GM21717 (cell line): ENCODE measurements around the gene RHBDL3.
"Not testable (repeated sequence)": the region's sequence is repeated elsewhere in the genome, so short reads cannot be mapped to it uniquely, and the experiment has no call there.

ENCODE experiments used
- ATAC-seq: cut with Tn5 transposase; IDR thresholded peaks from one replicate; pipeline ENCODE4 v1.9.1; 2021; ENCODE audit warnings: mild to moderate bottlenecking, moderate library complexity; ENCODE audit not compliant: unreplicated experiment

RHBDL3 gene

DNA sequence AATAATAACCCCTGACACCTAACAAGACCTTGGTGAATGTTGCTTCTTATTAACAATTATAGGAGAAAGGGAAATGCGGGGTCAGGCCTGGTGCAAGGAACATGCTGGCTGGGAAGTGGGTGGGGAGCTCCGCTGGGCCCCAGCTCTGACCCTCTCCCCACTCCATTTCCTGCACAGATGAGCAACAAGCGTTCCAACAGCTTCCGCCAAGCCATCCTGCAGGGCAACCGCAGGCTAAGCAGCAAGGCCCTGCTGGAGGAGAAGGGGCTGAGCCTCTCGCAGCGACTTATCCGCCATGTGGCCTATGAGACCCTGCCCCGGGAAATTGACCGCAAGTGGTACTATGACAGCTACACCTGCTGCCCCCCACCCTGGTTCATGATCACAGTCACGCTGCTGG, 23.0 kb downstream of the RHBDL3 start:
- no peak for ATAC-seq

DNA sequence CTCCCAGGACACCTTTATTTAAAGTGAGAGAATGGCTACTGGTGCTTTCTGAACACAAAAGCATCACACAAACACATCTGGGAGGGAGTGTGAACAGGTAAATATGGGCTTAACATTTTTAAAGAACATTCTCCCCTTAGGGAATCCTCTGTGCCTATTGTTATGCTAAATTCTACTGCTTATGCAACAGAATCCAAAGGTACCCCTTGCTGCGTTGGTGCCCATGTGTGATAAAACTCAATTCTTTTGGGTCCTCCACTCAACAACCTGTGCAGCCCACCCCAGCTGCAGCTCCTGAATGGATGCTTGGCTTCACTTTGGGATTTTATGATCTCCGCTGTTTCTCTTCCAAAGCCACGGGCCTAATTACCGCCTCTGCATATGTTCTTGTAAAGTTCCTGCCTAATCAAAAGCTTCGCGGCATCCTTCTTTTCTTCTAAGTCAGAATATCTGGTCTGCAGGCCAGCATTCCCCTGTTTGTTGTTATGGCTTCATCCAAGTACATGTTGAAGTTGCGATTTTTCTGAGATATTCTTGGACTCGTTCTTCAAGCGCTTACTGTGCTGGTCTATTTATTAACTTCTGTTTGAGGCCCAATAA, 23.9 kb downstream of the RHBDL3 start:
- no peak for ATAC-seq

DNA sequence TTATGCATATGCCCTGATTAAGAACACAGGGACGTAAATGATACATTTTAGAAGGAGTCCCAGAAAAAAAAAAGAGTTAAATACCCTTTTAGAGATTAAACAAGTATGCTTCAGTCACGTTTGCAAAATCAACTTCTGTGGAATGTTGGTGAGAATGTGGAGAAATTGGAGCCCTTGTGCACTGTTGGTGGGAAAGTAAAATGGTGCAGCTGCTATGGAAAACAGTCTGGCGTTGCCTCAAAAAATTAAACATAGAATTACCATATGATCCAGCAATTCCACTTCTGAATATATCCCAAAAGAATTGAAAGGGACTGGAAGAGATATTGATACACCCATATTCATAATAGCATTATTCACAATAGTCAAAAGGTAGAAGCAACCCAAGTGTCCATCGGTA, 26.5 kb downstream of the RHBDL3 start:
- ATAC-seq = no peak

DNA sequence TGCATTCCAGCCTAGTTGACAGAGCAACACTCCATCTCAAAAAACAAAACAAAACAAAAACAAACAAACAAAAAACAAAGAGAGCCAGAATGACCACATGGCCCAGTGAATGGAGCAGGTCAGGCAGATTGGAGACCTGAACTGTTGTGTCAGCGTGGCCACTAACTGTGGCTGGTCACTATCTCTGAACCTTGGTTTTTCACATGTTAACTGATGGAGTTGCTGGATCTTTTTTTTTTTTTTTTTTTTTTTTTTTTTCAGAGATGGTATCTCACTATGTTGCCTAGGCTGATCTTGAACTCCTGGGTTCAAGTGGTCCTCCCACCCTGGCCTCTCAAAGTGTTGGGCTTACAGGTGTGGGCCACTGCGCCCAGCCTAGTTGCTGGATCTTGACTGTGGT, 31.8 kb downstream of the RHBDL3 start:
- no peak for ATAC-seq

DNA sequence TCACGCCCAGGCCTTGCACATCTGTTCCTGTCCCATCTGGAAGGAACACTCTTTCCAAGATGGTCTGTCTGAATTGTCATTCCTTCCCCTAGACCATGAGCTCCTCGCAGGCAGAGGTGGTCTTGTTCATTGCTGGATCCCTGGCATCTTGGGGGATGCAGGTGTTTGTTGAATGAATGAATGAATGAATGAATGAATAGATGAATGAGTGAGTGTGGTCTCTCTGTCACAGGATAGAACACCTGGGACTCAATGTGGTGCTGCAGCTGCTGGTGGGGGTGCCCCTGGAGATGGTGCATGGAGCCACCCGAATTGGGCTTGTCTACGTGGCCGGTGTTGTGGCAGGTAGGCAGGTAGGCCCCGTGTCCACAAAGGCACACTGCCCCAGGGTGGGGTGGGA, 32.2 kb downstream of the RHBDL3 start:
- no peak for ATAC-seq

DNA sequence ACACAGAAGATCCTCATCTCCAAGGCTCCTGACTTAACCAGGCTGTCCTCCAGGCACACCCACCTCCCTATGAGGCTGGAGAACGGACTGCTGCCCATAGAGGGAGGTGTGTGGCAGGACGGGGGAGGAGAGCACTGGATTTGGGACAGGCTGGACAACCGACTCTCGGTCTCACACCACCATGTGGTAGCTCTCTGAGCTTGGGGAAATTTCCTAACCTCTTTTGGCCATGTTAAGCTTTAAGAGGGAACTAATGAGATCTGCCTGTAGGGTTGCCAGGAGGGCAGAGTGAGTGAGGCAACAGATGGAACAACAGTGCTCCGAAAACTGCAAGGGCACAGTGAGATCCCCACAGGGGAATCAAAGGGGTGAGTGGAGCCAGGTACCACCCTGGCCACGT, 32.7 kb downstream of the RHBDL3 start:
- ATAC-seq = no peak

DNA sequence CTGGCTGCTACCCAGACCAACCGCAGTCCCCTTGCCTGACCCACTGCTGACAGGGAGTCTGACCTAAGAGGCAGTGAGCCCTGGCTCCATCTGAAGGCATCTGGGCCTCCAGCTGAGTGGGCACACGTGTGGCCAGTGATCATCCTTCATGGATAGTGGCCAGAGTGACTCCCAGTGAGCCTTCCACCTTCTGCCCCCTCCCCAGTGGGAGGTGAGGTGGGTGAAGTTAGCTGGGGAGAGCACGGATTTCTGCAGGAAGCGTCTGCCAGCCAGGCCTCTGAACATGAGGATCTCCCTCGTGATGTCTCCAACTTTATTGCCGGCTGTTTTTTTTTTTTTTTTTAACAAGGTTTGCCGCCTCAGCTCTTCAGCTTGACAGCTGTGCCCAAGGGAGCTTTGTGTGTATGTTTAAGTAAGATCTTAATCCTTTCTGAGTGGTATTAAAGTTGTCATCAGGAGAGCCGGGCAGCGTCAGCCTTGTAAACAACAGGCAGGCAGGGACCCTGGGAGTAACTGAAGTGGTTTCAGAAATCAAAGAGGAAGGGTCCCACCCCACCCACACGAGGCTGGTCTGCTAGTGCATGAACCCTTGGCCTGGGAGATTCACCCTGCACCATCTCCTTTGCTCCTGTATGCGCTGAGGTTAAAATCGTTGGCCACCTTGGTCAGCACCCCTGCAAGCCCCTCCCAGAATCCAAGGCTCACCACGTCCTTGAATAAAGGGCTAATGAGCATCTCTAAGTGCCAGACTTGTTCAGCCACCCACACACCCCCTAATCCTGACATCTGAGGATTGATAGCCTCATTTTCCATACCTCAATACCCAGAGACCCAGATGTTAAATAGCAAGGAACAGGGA, 33.3 kb downstream of the RHBDL3 start:
- no peak for ATAC-seq

DNA sequence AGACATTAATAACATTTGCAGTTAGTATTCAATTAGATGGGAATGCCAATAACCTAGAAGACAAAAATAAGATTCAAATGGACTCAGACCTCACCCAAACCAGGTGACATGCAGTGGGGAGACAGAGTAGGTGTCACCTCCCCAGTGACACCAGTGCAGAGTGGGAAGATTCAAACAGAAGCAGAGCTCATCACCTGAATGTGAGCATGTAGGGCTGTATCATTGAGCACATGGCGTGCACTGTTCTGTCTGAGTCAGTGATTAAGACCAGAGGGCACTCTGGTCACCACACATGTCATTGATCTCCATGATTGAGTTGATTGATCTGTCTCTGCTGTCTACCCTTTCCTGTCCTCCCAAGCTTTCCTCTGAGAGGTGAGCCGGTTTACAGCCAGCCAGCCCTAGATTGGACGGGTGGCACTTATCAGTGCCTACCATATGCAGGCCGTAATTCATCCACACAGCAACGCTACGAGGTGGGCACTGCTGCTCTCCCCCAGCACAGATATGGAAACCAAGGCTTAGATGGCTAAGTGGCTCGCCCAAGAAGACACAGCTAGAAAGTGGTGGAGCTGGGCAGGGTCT, 34.0 kb downstream of the RHBDL3 start:
- no peak for ATAC-seq

DNA sequence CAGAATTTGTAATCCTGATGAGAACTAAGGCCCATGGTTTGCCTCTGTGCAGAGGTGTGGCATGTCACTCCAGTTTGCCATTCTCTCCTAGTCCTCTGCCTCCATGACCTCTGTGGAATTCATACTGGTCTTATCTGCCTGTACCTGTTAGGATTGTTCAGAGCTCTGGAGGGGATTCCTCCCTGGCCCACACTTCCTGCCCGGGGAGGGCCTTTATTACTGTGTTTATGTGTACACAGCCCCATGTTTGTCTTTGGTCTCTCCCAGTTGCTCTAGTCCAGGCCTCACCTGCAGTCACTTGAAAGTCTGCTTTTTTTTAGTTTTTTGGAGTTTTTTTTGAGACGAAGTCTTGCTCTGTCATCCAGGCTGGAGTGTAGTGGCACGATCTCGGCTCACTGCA, 36.4 kb downstream of the RHBDL3 start:
- ATAC-seq = no peak

DNA sequence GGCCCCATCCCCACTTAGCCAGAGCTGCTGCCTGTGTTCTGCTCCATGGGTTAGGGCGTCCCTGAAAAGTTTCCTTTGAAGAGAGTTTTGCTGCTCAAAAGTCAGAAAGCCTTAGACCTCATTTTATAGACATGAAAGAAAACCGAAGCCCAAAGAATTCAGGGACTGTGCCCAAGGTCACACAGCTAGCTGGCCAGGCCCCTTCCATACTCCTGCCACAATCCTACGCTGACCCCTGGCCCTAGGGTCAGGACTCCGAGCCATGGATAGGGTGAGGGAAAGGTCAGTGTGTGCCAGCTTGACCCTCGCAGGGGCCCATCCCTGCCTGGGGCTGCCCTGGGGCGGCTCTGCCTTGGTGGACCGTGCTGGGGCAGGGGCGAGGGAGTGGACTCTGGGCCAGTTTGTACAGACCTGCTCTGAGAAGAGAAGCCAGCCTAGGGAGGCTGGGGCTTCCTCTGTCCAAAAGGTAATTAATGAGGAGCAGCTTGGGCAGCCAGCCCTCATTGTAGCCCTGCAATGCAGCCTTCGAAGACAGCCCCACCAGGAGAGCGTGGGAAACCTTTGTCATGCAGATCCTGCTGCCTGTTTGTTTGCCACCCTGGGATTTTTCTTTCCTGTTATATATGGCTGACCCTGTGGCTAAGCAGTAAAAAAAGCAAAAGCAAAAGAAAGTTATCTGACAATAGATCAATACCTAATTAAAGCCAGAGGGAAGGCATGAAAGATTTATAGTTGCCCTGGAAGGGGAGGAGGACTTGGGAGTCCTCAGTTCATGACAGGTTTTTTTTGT, 37.4 kb downstream of the RHBDL3 start:
- ATAC-seq = no peak

DNA sequence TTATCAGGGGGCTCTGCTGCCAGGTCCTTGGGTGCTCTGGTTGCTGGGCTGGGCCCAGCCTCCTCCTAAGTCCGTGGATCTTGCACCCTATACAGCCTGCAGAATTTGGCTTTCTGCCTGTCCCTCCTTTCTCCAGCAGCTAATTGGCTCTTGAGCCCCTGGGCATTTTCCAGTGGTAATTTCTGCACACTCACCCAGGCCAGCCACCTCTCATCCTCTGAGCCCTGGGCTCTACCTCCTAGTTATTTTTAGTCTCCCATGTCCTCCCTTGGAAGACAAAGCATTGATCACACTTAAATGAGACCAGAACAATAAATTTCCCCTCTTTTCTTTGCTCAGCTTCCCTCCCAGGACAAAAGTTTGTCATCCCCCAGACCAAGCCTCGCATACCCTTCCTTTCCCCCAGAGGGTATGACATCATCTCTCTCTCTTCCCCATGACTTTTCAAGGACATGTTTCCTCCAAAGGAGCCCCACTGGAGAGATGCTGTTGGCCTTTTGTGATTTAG, 38.2 kb downstream of the RHBDL3 start:
- no peak for ATAC-seq

DNA sequence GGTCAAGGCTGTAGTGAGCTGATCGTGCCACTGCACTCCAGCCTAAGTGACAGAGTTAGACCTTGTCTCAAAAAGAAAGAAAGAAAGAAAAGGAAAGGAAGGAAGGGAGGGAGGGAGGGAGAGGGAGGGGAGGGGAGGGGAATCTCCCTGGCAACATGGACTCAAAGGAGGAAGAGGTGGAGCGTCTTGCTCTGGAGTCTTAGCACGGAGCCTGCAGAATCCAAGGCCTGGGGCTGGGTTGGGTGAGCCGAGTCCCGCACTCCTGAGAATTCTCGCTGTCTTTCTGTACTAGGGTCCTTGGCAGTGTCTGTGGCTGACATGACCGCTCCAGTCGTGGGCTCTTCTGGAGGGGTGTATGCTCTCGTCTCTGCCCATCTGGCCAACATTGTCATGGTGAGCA, 39.4 kb downstream of the RHBDL3 start:
- ATAC-seq = no peak

DNA sequence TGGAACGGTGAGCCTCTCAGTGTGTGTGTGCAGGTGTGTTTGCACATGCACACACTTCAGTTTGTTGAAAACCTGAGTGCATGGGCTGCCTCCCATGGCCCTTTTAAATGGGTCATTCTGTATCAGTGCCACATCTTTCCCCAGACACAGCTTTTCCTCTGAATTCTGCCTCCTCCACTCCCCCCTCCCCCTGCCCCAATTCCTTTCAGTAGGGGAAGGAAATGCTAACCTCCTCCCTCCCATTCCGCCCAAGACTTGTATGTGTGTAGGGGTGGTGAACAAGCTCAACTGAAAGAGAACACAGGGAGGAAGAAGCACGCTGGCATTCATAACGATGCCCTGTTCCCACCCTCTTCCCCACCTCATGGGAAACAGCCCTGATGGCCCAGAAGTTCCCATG, 42.0 kb downstream of the RHBDL3 start:
- no peak for ATAC-seq

DNA sequence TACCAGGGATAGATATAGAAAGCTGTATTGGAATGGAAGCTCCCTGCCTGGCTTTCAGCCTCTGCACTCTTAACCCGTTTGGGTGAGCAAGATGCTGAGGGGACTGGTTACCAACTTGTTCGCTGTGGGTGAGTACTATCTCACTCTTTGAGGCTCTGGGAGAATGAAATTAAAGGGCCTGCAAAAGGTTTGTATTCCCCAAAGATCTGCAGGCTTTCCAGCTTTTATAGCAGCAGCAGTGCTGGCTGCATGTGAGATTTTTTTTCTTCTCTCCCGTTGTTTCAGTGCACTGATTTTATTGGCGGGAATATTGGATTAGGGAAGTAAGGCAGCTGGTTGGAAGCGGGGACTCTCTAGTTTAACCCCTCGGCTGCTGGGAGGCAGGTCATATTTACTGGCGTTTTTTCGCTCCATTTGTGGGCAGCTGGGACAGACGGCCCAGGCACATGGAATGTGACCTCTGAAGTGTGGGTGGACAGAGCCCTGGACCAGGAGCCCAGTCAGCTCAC, 45.5 kb downstream of the RHBDL3 start:
- ATAC-seq = no peak

DNA sequence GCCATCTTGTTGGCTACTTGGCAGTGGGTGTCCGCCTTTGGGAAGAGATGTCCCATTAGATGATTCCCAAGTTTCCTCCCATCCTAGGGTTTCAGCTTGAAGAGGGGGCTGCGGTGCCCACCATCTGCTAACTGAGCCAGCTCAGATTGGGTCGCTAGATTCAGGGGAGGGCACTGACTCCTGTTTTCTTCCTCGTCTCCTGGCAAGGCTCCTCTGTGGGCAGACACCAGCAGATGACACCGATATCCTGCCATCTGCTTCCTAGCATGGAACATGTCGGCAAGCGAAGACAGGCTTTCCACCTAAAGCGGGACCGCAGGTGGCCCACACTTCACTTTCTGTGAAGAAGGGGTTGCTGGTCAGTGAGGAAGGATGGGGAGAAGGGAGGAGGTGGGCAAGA, 49.0 kb downstream of the RHBDL3 start:
- no peak for ATAC-seq

DNA sequence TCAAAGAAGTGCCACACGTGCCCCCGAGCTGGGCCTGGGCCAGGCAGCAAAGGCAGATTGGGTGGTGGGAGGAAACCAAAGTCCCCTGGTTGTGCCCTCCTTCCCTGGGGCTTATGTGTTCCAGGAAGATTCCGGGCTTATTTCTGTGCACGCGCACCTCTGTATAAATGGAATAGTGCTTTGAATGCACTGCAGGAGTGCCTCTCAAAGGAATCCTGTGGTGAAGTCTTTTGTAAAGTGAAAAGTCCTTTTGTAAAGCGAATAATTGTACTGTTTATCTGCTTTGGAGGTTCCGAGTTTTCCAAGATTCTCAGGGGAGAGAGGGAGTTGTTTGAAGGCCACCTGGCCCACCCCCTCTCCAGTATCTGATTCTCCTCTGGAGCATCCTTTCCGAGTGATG, 49.5 kb downstream of the RHBDL3 start:
- no peak for ATAC-seq

DNA sequence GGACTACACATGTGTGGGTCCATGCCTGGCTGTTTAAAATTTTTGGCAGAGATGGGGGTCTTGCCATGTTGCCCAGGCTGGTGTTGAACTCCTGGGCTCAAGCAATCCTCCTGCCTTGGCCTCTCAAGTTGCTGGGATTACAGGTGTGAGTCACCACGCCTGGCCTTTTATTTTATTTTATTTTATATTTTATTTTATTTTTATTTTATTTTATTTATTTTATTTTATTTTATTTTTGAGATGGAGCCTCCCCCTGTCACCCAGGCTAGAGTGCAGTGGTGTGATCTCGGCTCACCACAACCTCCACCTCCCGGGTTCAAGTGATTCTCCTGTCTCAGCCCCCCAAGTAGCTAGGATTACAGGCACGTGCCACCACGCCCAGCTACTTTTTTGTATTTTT, 51.0 kb downstream of the RHBDL3 start:
- ATAC-seq = not testable (repeated sequence)

DNA sequence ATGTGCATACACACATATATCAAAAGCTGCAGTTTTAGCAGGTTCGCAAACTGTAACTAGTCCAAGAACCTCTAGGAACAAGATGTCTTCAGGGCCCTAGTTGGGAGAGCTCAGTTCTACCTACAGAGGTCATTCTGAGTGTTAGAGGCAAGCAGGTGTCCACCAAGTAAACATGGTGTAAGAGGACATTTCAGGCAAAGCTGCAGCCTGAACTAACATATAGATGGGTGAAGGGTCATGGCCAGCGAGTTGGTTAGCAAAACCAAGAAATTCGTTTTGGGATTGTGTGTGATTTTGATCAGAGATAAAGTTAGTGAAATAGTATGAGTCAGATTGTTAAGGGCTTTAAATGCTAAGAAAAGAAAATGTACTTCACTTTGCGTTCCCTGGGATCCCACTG, 51.7 kb downstream of the RHBDL3 start:
- ATAC-seq = no peak

DNA sequence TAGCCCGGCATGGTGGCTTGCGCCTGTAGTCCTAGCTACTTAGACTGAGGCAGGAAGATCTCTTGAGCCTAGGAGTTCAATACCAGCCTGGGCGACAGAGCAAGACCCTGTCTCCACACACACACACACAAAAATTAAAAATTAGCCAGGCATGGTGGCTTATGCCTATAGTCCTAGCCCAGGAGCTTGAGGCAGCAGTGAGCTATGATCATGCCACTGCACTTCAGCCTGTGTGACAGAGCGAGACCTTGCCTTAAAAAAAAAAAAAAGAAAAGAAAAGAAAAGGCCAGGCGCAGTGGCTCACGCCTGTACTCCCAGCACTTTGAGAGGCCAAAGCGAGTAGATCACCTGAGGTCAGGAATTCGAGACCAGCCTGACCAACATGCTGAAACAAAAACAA, 52.4 kb downstream of the RHBDL3 start:
- ATAC-seq = no peak

DNA sequence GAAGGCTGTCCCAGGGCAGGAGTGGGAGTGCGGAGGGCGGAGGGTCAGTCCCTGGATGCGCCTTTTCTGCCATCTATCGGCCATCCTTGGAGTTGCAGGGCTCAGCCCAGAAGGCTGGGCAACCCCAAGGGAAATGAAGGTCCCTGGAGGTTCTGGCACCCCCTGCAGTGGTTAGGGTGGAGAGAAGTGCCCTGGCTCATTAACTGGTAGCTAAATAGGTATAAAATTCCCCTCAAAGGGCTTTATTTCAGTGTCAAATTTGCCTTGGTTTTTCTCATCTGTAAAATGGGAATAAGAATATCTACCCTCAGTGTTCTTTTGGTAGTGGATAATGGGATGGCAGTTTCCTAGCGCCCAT, 53.9 kb downstream of the RHBDL3 start:
- ATAC-seq = peak; percentile 58

DNA sequence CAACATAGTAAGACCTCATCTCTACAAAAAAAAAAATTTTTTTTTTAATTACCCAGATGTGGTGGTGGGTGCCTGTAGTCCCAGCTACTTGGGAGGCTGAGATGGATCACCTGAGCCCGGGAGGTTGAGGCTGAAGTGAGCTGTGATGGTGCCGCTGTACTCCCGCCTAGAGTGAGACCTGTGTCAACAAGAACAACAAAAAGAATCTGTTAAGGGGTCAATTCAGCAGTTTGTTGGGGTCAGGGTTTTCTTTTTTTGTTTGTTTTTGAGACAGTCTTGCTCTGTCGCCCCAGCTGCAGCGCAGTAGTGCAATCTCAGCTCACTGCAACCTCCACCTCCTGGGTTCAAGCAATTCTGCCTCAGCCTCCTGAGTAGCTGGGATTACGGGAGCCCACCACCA, 54.4 kb downstream of the RHBDL3 start:
- not testable (repeated sequence) for ATAC-seq
